AG04449 (cell line): ENCODE results near the gene SNX20.

Source experiments
- CTCF ChIA-PET: fragments of 350-600 bp; formaldehyde crosslinking; extraction: SDS; loops from one replicate; lab custom pipeline; 2021; ENCODE audit warnings: antibody characterized with exemption; lab: Yijun Ruan, JAX
- POLR2A ChIA-PET: fragments of 400-600, 350-600 bp; formaldehyde crosslinking; extraction: SDS; loops from one replicate; lab custom pipeline; 2020; ENCODE audit warnings: antibody characterized with exemption, inconsistent platforms; lab: Yijun Ruan, JAX
- DNase-seq: peaks from one replicate; pipeline ENCODE4 v3.0.0-alpha.2; 2010; ENCODE audit warnings: low read depth, low spot score
- H3K4me3 ChIP-seq: 2 replicates; pipeline ENCODE4 v1.5.1; 2011; ENCODE audit warnings: low read depth, mild to moderate bottlenecking, control low read depth, low read length
- CTCF ChIP-seq: IDR thresholded peaks from one replicate; pipeline ENCODE4 v1.5.1; 2011; ENCODE audit warnings: mild to moderate bottlenecking, moderate library complexity, low read length, control low read depth, inconsistent platforms; ENCODE audit not compliant: insufficient read depth; ENCODE audit errors: missing control alignments

Gene SNX20

GRCh38 chr16:50652836-50653425 is 28.2 kb downstream of the SNX20 start:
- no peak for DNase-seq
- no peak overlapping the region for H3K4me3 ChIP-seq
- ChIA-PET CTCF (interaction anchor here (1.6 to 7.7 kb wide), 2 partner anchors 13 to 154 kb away, joined by 4 to 50 read pairs; no protein-coding TSS in a partner anchor), POLR2A (no interaction called here)
- no peak for TF ChIP-seq CTCF

DNA sequence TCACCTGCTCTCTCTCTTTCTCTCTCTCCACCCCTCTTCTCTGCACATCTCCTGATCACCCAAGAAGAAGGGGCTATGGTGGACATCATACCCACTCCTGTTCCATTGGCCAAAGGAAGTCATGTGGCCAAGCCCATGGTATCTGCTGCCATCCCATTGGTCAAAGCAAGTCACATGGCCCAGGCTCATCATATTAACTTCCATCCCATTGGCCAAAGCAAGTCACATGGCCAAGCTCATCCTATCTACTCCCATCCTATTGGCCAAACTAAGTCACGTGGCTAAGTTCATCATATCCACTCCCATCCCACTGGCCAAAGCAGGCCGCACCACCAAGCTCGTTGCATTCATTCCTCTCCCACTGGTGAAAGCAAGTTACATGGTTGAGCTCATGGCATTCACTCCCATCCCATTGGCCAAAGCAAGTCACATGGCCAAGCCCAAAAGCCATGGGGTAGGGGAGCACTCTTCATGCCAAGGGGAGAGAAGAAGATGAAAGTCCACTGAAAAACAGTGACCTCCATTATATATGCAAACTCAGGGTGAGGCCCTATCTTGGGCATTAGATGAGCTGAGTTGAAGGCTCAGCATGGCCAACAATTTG is 29.2 kb downstream of the SNX20 start:
- DNase-seq: no peak
- no peak for TF ChIP-seq CTCF
- ChIA-PET CTCF (interaction anchor here (7.7 kb wide), 1 partner anchor 14 kb away, joined by 50 read pairs; no protein-coding TSS in a partner anchor), POLR2A (no interaction called here)
- H3K4me3 ChIP-seq: no peak overlapping the region

DNA sequence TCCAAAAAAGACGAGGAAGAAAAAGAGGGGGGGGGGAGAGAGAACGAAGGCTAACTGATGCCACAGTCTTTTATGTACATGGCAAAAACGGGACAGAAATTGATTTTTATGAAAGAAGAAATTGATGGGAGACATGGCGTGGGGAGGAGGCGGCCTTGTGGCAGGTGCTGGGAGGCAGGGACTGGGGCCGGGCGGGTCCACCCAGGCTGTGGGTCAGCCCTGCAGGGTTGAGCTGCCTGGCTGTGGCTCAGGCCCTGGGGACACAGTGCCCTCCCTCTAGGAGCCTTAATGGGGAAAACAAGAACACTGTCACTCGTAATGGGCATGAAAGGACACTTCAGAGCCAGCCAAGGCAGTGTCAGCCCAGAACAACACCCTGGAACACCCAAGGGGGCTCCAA is 34.8 kb downstream of the SNX20 start:
- no peak for TF ChIP-seq CTCF
- no peak for DNase-seq
- ChIA-PET POLR2A (no interaction called here), CTCF (no interaction called here)
- no peak overlapping the region for H3K4me3 ChIP-seq

DNA sequence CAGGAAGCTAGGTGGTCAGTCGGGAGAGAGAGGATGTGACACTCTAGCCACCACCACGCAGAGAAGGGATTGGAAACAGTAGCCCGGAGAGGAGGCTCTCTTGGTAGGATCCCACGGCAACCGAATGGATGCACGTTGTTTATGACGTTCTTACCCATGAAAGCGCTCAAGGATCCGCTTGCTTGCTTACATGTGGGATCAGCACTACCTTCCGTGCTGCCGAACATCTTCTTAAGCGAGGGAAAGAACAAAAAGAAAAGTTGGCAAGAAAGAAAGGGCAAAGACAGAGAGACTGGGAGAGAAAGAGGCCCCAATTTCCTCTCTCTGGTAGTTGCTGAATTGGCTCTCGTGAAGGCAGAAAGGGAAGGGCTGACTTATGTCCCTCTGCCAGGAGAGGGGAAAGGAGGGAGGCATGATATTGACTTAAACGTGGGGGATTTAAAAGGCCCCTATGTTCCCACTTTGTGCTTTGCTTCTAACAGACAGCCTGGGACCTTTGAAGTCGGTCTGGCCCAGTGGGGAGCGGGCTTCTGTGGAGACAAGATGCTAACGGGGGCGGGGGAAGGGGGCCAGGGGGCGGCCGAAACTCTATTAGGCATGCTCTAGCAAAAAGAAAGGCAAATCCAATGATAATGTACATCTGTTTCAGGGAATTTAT is 35.4 kb downstream of the SNX20 start:
- TF ChIP-seq CTCF: no peak
- POLR2A ChIA-PET: no interaction called here

DNA sequence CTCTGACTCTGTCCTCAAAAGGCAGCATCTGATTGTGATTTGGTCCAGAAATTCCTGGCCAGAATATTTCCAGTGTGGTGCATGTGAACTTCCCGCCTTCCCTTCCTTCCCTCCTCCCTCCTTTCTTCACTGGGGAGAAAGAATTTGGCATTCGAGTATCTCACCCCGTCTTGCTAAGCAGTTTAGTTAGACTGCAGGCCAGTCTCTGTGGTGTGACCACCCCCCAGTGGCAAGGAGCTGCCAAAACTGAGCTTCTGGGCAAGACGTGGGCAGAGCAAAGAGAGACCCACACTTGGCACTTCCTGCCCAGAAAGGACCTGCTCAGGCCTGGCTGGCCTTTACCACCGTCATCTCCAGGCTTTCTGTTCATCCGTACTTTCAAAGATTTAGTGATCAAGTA is 36.4 kb downstream of the SNX20 start:
- DNase-seq: no peak
- ChIA-PET CTCF (no interaction called here), POLR2A (no interaction called here)
- TF ChIP-seq CTCF: peak; percentile 35
- no peak overlapping the region for H3K4me3 ChIP-seq

More for the DNA sequence above, 35.4 kb downstream of the SNX20 start:
- CTCF ChIA-PET: no interaction called here
- DNase-seq: no peak
- H3K4me3 ChIP-seq: no peak overlapping the region

DNA sequence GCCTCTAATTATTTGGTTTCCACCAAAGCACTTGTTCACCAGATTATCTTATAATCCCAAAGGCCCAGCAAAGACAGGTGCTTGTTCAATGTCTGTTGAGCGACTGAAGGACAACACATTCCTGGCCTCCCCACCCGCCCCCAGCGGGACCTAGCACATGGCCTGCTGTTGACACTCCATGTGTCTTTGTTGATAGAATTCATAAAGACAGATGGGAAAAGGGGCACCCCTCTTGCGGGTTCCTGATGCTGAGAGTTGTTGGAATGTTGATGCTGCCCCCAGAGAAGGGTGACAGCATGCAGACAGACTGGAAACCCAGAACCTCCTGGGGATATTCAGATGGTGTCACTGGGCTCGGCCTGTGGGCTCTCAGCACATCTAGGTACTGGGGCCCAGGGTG is 36.9 kb downstream of the SNX20 start:
- H3K4me3 ChIP-seq: no peak overlapping the region
- DNase-seq: no peak
- ChIA-PET POLR2A (no interaction called here), CTCF (no interaction called here)
- TF ChIP-seq CTCF: no peak
